DOHH2 (cell line): ENCODE data around the gene NPY2R.

ENCODE experiments used
- H3F3A ChIP-seq: fragments of 200-600 bp; sonication (generic), shearing (Covaris generic); 2 replicates; pipeline ENCODE4 v1.6.0; 2016; ENCODE audit warnings: antibody characterized with exemption, mild to moderate bottlenecking; ENCODE audit not compliant: control insufficient read depth, insufficient read depth
- H3K27ac ChIP-seq: fragments of 200-600 bp; sonication (generic); 2 replicates; pipeline ENCODE4 v1.5.1; 2014; ENCODE audit warnings: low read depth, mild to moderate bottlenecking, low read length, moderate library complexity
- H3K27me3 ChIP-seq: fragments of 200-600 bp; sonication (generic); 2 replicates; pipeline ENCODE4 v1.6.1; 2014; ENCODE audit warnings: mild to moderate bottlenecking, low read length, mixed read lengths; ENCODE audit not compliant: control insufficient read depth
- H3K36me3 ChIP-seq: fragments of 200-600 bp; sonication (generic); 2 replicates; pipeline ENCODE4 v1.6.1; 2014; ENCODE audit warnings: mild to moderate bottlenecking, low read length, moderate library complexity, mixed read lengths; ENCODE audit not compliant: control insufficient read depth
- H3K4me1 ChIP-seq: fragments of 200-600 bp; sonication (generic); 2 replicates; pipeline ENCODE4 v1.6.1; 2014; ENCODE audit warnings: mild to moderate bottlenecking, low read length, mixed read lengths; ENCODE audit not compliant: control insufficient read depth
- H3K4me2 ChIP-seq: fragments of 200-600 bp; sonication (generic); 2 replicates; pipeline ENCODE4 v1.6.0; 2014; ENCODE audit warnings: mild to moderate bottlenecking, low read length, moderate library complexity
- H3K4me3 ChIP-seq: fragments of 200-600 bp; sonication (generic); 2 replicates; pipeline ENCODE4 v1.5.1; 2014; ENCODE audit warnings: mild to moderate bottlenecking, low read length, mixed read lengths
- H3K79me2 ChIP-seq: fragments of 200-600 bp; sonication (generic); 2 replicates; pipeline ENCODE4 v1.6.1; 2014; ENCODE audit warnings: mild to moderate bottlenecking, low read length, mixed read lengths; ENCODE audit not compliant: control insufficient read depth
- H3K9me2 ChIP-seq: fragments of 200-600 bp; sonication (generic); replicated peaks from 2 replicates; pipeline ENCODE4 v1.6.1; 2014; ENCODE audit warnings: mild to moderate bottlenecking, low read length, mixed read lengths; ENCODE audit not compliant: control insufficient read depth
- H3K9me3 ChIP-seq: fragments of 200-600 bp; sonication (generic); 2 replicates; pipeline ENCODE4 v1.6.1; 2014; ENCODE audit warnings: antibody characterized with exemption, low read length, mixed read lengths; ENCODE audit not compliant: control insufficient read depth, insufficient read depth
- H4K20me1 ChIP-seq: fragments of 200-600 bp; sonication (generic); 2 replicates; pipeline ENCODE4 v1.6.0; 2014; ENCODE audit warnings: low read depth, mild to moderate bottlenecking, antibody characterized with exemption, low read length, moderate library complexity; ENCODE audit not compliant: control insufficient read depth, insufficient read depth
- EZH2phosphoT487 ChIP-seq: fragments of 200-600 bp; sonication (generic); IDR thresholded peaks from 2 replicates; pipeline ENCODE4 v1.6.1; 2017; ENCODE audit warnings: borderline replicate concordance, mild to moderate bottlenecking, antibody characterized with exemption, low read length, moderate library complexity, mixed read lengths
- TF ChIP-seq, protein P1 (sequence below): fragments of 200-600 bp; sonication (generic); IDR thresholded peaks from one replicate; pipeline ENCODE4 v1.5.1; 2014; ENCODE audit warnings: antibody characterized with exemption, mild to moderate bottlenecking, low read depth, low read length; ENCODE audit not compliant: poor library complexity, severe bottlenecking

Gene NPY2R

DNA sequence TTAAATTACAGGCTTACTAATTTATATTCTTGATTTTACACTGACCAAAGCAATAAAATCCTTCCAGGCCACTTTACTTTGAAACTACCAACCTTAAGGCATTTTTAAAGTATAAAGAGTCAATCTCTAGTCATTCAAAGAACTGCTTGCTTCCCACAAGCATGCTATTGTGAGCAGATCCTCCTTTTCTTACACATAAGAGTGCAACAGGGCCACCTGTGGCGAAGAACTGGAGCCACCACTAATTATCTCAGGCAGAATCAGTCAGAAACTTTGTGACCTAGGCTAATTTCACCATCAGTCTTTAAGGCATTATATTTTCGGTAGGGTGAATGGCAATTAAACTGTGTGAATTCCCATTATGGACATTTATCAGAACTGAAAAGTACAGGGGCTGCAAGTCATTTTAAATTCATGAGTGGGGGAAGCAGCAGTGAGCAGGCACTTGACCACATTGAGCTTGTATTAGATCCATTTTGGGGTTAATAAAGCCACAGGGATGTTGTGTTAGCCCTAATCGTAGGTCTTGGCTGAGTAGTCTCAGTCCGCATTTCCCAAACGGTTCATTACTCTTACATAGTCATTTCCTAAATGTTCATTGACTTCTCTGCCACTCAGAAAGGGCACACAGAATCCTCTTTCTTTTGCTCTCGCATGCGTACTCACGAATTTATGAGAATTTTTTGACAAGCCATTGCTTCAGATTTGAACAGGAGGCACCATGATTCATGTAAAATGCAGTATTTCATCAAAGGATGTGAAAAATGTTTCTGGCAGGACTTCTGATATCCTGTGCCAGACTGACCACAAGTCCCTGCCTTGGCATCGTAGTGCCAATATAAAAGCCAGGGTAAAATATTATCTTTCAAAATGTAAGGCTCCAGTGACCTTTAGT, 39.8 kb downstream of the NPY2R start:
- Histone ChIP-seq H3K36me3 (no peaks in the 10 kb centered on the region), H3K4me1 (no peaks in the 10 kb centered on the region), H3F3A (no peaks in the 10 kb centered on the region), H3K9me3 (no peaks in the 10 kb centered on the region), H3K9me2 (no peaks in the 10 kb centered on the region), H4K20me1 (no peaks in the 10 kb centered on the region), H3K27me3 (no peaks in the 10 kb centered on the region), H3K79me2 (no peaks in the 10 kb centered on the region), H3K4me3 (no peak overlapping the region), H3K27ac (no peak overlapping the region), H3K4me2 (no peak overlapping the region)
- no peak for TF ChIP-seq EZH2phosphoT487
- TF ChIP-seq, protein P1, sequence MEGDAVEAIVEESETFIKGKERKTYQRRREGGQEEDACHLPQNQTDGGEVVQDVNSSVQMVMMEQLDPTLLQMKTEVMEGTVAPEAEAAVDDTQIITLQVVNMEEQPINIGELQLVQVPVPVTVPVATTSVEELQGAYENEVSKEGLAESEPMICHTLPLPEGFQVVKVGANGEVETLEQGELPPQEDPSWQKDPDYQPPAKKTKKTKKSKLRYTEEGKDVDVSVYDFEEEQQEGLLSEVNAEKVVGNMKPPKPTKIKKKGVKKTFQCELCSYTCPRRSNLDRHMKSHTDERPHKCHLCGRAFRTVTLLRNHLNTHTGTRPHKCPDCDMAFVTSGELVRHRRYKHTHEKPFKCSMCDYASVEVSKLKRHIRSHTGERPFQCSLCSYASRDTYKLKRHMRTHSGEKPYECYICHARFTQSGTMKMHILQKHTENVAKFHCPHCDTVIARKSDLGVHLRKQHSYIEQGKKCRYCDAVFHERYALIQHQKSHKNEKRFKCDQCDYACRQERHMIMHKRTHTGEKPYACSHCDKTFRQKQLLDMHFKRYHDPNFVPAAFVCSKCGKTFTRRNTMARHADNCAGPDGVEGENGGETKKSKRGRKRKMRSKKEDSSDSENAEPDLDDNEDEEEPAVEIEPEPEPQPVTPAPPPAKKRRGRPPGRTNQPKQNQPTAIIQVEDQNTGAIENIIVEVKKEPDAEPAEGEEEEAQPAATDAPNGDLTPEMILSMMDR: no peak

DNA sequence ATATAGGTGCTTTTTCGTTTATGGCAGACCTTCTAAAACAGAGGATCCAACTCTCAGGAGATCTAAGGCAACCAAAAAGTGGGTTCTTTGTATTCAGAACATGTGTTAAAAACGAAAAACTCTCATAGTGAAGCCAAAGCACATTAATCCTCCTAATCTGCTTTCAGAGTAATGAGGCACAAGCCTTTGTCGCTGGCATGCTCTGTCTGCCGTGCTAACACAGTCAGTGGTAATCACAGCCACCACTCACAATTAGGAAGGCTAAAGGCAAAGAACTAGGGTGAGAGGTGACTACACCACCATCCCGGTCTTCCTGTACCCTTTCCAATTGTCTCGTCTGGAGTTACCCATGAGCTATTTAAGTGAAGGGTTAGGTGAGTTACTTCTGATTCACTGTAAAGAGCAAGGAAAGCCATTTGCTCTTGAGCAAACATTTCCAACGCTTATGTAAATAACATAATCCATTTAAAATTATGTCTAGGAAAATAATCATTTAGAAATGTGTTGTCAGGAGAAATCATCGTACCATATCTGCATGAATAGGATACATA, 40.7 kb downstream of the NPY2R start:
- Histone ChIP-seq H3K9me2 (no peaks in the 10 kb centered on the region), H3F3A (no peaks in the 10 kb centered on the region), H3K4me3 (no peak overlapping the region), H3K9me3 (no peaks in the 10 kb centered on the region), H4K20me1 (no peaks in the 10 kb centered on the region), H3K27me3 (no peaks in the 10 kb centered on the region), H3K36me3 (no peaks in the 10 kb centered on the region), H3K27ac (no peak overlapping the region), H3K79me2 (no peaks in the 10 kb centered on the region), H3K4me1 (no peaks in the 10 kb centered on the region), H3K4me2 (no peak overlapping the region)
- TF ChIP-seq EZH2phosphoT487: no peak
- TF ChIP-seq, protein P1: no peak

DNA sequence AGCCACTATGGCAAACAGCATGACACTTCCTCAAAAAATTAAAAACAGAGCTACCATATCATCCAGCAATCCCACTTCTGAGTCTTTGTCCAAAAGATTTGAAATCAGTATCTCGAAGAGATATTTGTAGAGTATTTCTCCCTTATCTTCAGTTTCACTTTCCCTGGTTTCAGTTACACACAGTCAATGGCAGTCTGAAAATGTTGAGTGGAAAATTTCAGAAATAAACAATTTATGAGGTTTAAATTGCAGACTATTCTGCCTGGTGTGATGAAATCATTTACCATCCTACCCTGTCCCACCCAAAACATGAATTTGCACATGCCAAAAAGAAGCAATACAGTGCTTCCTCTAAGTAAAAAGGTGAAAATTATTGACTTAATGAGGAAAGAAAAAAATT, 43.9 kb downstream of the NPY2R start:
- no peak overlapping the region for H3K4me3 ChIP-seq
- TF ChIP-seq, protein P1: no peak
- TF ChIP-seq EZH2phosphoT487: no peak

More for the DNA sequence above, 43.9 kb downstream of the NPY2R start:
- H3K4me2 ChIP-seq: no peak overlapping the region
- H4K20me1 ChIP-seq: no peaks in the 10 kb centered on the region
- H3K9me2 ChIP-seq: no peaks in the 10 kb centered on the region
- H3K9me3 ChIP-seq: no peaks in the 10 kb centered on the region
- H3F3A ChIP-seq: no peaks in the 10 kb centered on the region
- no peaks in the 10 kb centered on the region for H3K4me1 ChIP-seq
- H3K36me3 ChIP-seq: no peaks in the 10 kb centered on the region
- H3K27me3 ChIP-seq: no peaks in the 10 kb centered on the region
- H3K79me2 ChIP-seq: no peaks in the 10 kb centered on the region
- no peak overlapping the region for H3K27ac ChIP-seq
